SU-DHL-6 (cell line): ENCODE results near the gene SLC22A1.

Source experiments
- H2AFZ ChIP-seq: fragments of 200-600 bp; sonication (generic); 2 replicates; pipeline ENCODE4 v1.6.1; 2014; ENCODE audit warnings: low read depth, mild to moderate bottlenecking, moderate library complexity, mixed read lengths, antibody characterized with exemption, low read length; ENCODE audit not compliant: severe bottlenecking
- H3F3A ChIP-seq: fragments of 200-600 bp; shearing (Covaris generic); 2 replicates; pipeline ENCODE4 v1.6.0; 2016; ENCODE audit warnings: antibody characterized with exemption, mild to moderate bottlenecking; ENCODE audit not compliant: insufficient read depth
- H3K27ac ChIP-seq: fragments of 200-600 bp; sonication (generic); 2 replicates; pipeline ENCODE4 v1.5.1; 2016; ENCODE audit warnings: low read depth, mild to moderate bottlenecking, low read length, moderate library complexity, mixed read lengths
- H3K27me3 ChIP-seq: fragments of 200-600 bp; sonication (generic), shearing (Covaris generic); 2 replicates; pipeline ENCODE4 v1.6.0; 2014; ENCODE audit warnings: mild to moderate bottlenecking, low read length
- H3K36me3 ChIP-seq: fragments of 200-600 bp; sonication (generic); 2 replicates; pipeline ENCODE4 v1.6.1; 2014; ENCODE audit warnings: mild to moderate bottlenecking, low read length, mixed read lengths
- H3K4me2 ChIP-seq: fragments of 300-600, 200-600 bp; shearing (Covaris generic), sonication (generic); 2 replicates; pipeline ENCODE4 v1.6.0; 2014; ENCODE audit warnings: low read length, low read depth, mild to moderate bottlenecking; ENCODE audit not compliant: poor library complexity, severe bottlenecking
- H3K4me3 ChIP-seq: fragments of 200-600 bp; sonication (generic); 2 replicates; pipeline ENCODE4 v1.5.1; 2014; ENCODE audit warnings: antibody characterized with exemption, low read length, mild to moderate bottlenecking, mixed read lengths; ENCODE audit not compliant: insufficient read depth, poor library complexity, severe bottlenecking
- H3K79me2 ChIP-seq: fragments of 200-600 bp; sonication (generic); 2 replicates; pipeline ENCODE4 v1.6.1; 2014; ENCODE audit warnings: mild to moderate bottlenecking, low read length, moderate library complexity; ENCODE audit not compliant: insufficient read depth
- H3K9ac ChIP-seq: fragments of 200-600 bp; sonication (generic); 2 replicates; pipeline ENCODE4 v1.7.0; 2014; ENCODE audit warnings: mild to moderate bottlenecking, low read length
- H3K9me2 ChIP-seq: fragments of 200-600 bp; sonication (generic); replicated peaks from 2 replicates; pipeline ENCODE4 v1.6.1; 2014; ENCODE audit warnings: low read length; ENCODE audit not compliant: insufficient read depth
- H3K9me3 ChIP-seq: fragments of 200-600 bp; sonication (generic); 2 replicates; pipeline ENCODE4 v1.6.1; 2014; ENCODE audit warnings: low read length, mixed read lengths; ENCODE audit not compliant: insufficient read depth
- H4K20me1 ChIP-seq: fragments of 200-600 bp; sonication (generic); 2 replicates; pipeline ENCODE4 v1.6.1; 2014; ENCODE audit warnings: low read depth, mild to moderate bottlenecking, antibody characterized with exemption, low read length, moderate library complexity, mixed read lengths
- CTCF ChIP-seq: fragments of 200-600 bp; sonication (generic); IDR thresholded peaks from one replicate; pipeline ENCODE4 v1.5.1; 2017; ENCODE audit warnings: antibody characterized with exemption, mild to moderate bottlenecking, low read length, moderate library complexity; ENCODE audit not compliant: insufficient read depth, poor library complexity, severe bottlenecking
- EZH2phosphoT487 ChIP-seq: fragments of 200-600 bp; sonication (generic), shearing (Covaris generic); conservative IDR thresholded peaks from 2 replicates; pipeline ENCODE4 v1.6.1; 2018; ENCODE audit warnings: mild to moderate bottlenecking, antibody characterized with exemption, low read length, moderate library complexity, mixed read lengths

SLC22A1 gene

GRCh38 chr6:160188773-160189172 lies 67.2 kb downstream of the SLC22A1 start:
- Histone ChIP-seq H3K9ac (no peak overlapping the region), H3K9me2 (no peaks in the 10 kb centered on the region), H3K36me3 (no peaks in the 10 kb centered on the region), H4K20me1 (no peaks in the 10 kb centered on the region), H3K79me2 (no peaks in the 10 kb centered on the region), H2AFZ (no peak overlapping the region), H3F3A (no peaks in the 10 kb centered on the region), H3K27me3 (no peaks in the 10 kb centered on the region), H3K4me3 (no peak overlapping the region), H3K9me3 (no peaks in the 10 kb centered on the region), H3K4me2 (no peak overlapping the region), H3K27ac (no peak overlapping the region)
- TF ChIP-seq EZH2phosphoT487 = no peak
- TF ChIP-seq CTCF = no peak

- Histone ChIP-seq H3K4me3 (no peak overlapping the region), H2AFZ (no peak overlapping the region), H3K4me2 (no peak overlapping the region), H3K9me2 (no peaks in the 10 kb centered on the region), H3K79me2 (no peaks in the 10 kb centered on the region), H3F3A (no peaks in the 10 kb centered on the region), H3K27me3 (no peaks in the 10 kb centered on the region), H3K9ac (no peak overlapping the region), H3K9me3 (no peaks in the 10 kb centered on the region), H3K36me3 (no peaks in the 10 kb centered on the region), H4K20me1 (no peaks in the 10 kb centered on the region), H3K27ac (no peak overlapping the region)
- TF ChIP-seq EZH2phosphoT487 = no peak
Measured at GRCh38 chr6:160190081-160190480, 68.5 kb downstream of the SLC22A1 start.

GRCh38 chr6:160190973-160191372 lies 69.4 kb downstream of the SLC22A1 start:
- H3K4me2 ChIP-seq = no peak overlapping the region
- H3K79me2 ChIP-seq = no peaks in the 10 kb centered on the region
- H2AFZ ChIP-seq = no peak overlapping the region
- no peak overlapping the region for H3K9ac ChIP-seq
- H3K9me3 ChIP-seq = no peaks in the 10 kb centered on the region
- no peak overlapping the region for H3K27ac ChIP-seq
- no peaks in the 10 kb centered on the region for H3K36me3 ChIP-seq
- H3K9me2 ChIP-seq = no peaks in the 10 kb centered on the region
- H4K20me1 ChIP-seq = no peaks in the 10 kb centered on the region
- H3K27me3 ChIP-seq = no peaks in the 10 kb centered on the region
- no peak for TF ChIP-seq EZH2phosphoT487
- TF ChIP-seq CTCF = no peak
- H3F3A ChIP-seq = no peaks in the 10 kb centered on the region
- no peak overlapping the region for H3K4me3 ChIP-seq

GRCh38 chr6:160192840-160193239 lies 71.2 kb downstream of the SLC22A1 start:
- H3F3A ChIP-seq = no peaks in the 10 kb centered on the region
- H3K27ac ChIP-seq = no peak overlapping the region
- H3K4me2 ChIP-seq = no peak overlapping the region
- H4K20me1 ChIP-seq = no peaks in the 10 kb centered on the region
- H3K9me2 ChIP-seq = no peaks in the 10 kb centered on the region
- no peaks in the 10 kb centered on the region for H3K9me3 ChIP-seq
- H3K36me3 ChIP-seq = no peaks in the 10 kb centered on the region
- H3K4me3 ChIP-seq = no peak overlapping the region
- no peak overlapping the region for H3K9ac ChIP-seq
- no peak for TF ChIP-seq EZH2phosphoT487
- TF ChIP-seq CTCF = no peak
- H3K79me2 ChIP-seq = no peaks in the 10 kb centered on the region
- no peaks in the 10 kb centered on the region for H3K27me3 ChIP-seq
- H2AFZ ChIP-seq = no peak overlapping the region
